Measurements from ENCODE around the gene METAP2.
"Not testable (repeated sequence)": the region's sequence is repeated elsewhere in the genome, so short reads cannot be mapped to it uniquely, and the experiment has no call there.

METAP2 gene

GRCh38 chr12:95463050-95463449, 10.9 kb upstream of the METAP2 start:
- DNase-seq = no peak

DNA sequence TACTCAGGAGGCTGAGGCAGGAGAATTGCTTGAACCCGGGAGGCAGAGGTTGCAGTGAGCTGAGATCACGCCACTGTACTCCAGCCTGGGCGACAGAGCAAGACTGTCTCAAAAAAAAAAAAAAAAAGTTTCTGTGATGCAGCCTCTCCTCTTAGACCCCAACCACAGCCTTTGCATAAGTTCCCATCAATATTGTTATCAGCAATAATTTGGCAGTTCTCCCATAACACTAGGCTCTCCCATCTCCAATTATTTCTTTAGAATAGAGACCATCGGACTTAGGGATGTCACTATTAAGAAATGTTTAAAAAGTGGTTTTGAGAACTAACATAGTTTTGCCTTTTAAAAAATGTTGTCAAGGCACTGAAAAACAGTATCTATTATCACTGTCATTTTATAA, 10.2 kb upstream of the METAP2 start:
- DNase-seq = not testable (repeated sequence)

DNA sequence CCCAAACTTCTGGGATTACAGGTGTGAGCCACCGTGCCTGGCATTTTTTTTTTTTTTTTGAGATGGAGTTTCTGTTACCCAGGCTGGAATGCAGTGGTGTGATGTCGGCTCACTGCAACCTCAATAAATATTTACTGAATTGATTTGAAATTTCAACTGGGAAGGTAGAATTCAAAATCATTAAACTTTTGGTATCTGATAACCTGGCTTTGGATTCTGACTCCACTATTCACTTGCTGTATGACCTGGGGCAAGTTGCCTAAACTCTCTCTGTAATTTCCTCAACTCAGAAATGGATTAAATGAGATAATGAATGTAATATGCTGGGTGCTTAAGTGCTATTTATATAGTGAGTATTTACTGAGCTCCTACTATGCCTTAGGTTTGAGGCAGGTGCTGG, 8.7 kb upstream of the METAP2 start:
- DNase-seq = no peak

GRCh38 chr12:95470300-95470699, 3.7 kb upstream of the METAP2 start:
- no peak for DNase-seq

- DNase-seq = peak; percentile 26
These were observed 595 bp upstream of the METAP2 start for GRCh38 chr12:95473231-95473883.

- no peak for DNase-seq
These were observed 657 bp downstream of the METAP2 start for GRCh38 chr12:95474660-95474958.

DNA sequence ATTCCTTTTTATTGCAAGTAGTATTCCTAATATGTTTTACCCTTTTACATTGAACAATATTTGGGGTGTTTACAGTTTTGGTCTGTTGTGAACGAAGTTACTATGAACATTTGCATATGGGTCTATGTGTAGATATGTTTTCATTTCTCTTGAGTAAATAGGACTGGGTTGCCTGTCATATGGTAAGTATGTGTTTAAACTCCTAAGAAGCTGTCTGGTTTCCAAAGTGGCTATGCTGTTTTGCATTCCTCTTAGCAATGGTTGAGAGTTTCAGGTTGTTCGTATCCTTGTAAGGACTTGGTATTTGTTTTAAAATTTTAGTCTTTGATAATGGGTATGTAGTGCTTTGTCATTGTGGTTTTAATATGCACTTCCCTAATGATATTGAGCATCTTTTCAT, 6.3 kb downstream of the METAP2 start:
- no peak for DNase-seq

- no peak for DNase-seq
These were observed 7.1 kb downstream of the METAP2 start for GRCh38 chr12:95481072-95481471.

- DNase-seq = no peak
These were observed 7.9 kb downstream of the METAP2 start for GRCh38 chr12:95481888-95482287.

DNA sequence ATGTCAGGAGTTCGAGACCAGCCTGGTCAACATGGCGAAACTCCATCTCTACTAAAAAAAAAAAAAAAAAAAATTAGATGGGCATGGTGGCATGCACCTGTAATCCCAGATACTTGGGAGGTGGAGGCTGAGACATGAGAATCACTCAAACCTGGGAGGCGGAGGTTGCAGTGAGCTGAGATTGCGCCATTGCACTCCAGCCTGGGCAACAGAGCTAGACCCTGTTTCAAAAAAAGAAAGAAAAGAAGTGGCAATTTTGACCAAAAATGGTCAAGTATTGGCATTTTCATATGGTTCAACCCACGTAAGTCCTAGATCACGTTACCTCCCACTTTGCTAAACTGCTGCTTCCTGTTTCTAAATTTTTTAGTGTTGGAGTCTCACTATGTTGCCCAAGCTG, 8.6 kb downstream of the METAP2 start:
- not testable (repeated sequence) for DNase-seq

- DNase-seq = no peak
These were observed 10.6 kb downstream of the METAP2 start for GRCh38 chr12:95484524-95484923.

DNA sequence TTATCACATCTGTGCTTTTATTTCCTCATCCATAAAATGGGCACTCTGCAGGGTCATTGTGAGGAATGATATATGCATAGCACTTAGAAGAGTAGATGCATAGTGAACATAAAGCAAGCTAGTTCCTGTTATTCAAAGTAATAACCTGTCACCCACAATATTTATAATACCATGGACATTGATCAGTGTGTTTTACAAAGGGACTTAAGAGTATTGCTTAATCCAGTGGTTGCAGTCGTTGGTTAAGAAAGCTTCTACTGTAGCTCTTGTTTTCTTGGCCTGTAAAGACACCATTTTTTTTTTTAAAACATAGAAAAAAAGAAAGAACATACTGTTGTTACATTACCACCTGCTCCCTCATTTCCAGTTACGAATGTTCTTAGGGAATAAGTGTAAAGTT, 13.1 kb downstream of the METAP2 start:
- DNase-seq = no peak

- DNase-seq = no peak
These were observed 18.5 kb downstream of the METAP2 start for GRCh38 chr12:95492462-95492861.

- DNase-seq = no peak
These were observed 20.9 kb downstream of the METAP2 start for GRCh38 chr12:95494888-95495287.

- DNase-seq = no peak
These were observed 21.5 kb downstream of the METAP2 start for GRCh38 chr12:95495433-95495832.

GRCh38 chr12:95497031-95497430, 23.1 kb downstream of the METAP2 start:
- DNase-seq = no peak

DNA sequence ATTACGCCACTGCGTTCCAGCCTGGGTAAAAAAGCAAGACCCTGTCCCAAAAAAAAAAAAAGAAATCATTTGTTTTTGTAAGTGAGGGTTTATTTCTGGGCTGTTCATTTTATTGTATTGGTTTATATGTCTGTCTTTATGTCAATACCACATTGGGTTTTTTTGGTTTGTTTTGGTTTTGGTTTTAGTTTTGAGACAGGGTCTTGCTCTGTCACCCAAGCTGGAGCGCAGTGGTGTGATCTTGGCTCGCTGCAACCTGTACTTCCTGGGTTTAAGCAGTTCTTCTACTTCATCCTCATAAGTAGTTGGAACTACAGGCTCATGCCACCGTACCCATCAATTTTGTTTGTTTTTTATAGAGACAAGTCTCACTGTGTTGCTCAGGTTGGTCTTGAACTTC, 25.0 kb downstream of the METAP2 start:
- DNase-seq = no peak

GRCh38 chr12:95499772-95500171, 25.8 kb downstream of the METAP2 start:
- DNase-seq = no peak

DNA sequence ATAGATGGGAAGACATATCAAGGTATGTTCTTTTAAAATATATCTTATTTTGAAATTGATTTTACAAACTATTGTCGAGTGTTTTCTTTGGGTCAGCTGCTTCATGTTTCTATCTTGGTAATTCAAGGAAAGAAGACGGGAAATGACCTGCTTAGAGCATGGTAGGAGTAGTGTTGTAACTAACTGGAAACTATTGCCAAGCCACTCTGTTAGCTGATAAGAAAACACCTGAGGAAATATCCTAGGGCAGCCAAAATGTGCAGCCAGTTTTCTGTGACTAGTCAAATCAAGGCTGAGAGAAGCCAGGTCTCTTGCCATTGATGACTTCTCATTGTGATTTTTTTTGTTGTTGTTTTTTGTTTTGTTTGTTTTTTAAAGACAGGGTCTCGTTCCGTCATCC, 30.2 kb downstream of the METAP2 start:
- DNase-seq = no peak

GRCh38 chr12:95505039-95505438, 31.1 kb downstream of the METAP2 start:
- no peak for DNase-seq

GRCh38 chr12:95506707-95507523, 33.0 kb downstream of the METAP2 start:
- no peak for DNase-seq

- no peak for DNase-seq
These were observed 35.3 kb downstream of the METAP2 start for GRCh38 chr12:95509300-95509699.

DNA sequence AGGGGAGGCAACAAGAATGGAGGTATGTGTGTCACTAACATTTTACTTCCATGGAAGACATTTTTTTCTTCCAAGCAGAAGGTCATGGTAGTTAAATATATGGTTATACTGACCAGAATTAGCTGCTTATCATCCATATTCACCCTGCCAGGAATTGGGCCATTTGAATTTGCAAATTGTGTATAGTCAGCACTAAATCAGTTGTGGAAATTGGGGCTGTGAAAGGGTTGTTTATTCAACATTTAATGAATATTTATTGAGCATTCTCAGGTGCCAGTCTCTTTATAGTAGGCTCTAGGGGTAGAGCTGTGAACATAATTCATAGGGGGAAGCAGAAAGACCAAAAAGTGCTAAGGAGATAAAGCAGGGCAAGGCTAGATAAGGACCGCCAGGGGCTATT, 38.0 kb downstream of the METAP2 start:
- DNase-seq = no peak

DNA sequence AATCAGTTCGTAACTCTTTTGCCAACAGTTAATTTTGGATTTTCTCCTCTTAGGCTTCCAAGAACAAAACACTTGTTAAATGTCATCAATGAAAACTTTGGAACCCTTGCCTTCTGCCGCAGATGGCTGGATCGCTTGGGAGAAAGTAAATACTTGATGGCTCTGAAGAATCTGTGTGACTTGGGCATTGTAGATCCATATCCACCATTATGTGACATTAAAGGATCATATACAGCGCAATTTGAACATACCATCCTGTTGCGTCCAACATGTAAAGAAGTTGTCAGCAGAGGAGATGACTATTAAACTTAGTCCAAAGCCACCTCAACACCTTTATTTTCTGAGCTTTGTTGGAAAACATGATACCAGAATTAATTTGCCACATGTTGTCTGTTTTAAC, 39.6 kb downstream of the METAP2 start:
- no peak for DNase-seq

- DNase-seq = no peak
These were observed 41.2 kb downstream of the METAP2 start for GRCh38 chr12:95515197-95515596.
